ENCODE results near the gene CACNG6. TPM values are rescaled to one million over a fixed set of nuclear protein-coding genes. Genes with fewer than 3 reads are reported as not detected.

CACNG6 gene
- total and polyA plus RNA-seq, 2 donors (not counting 3 experiments of a cell fraction or from before 2014, with no cell fraction given) = 5.0 to 5.4 TPM

GRCh38 chr19:53999694-54000093, 8.3 kb downstream of the CACNG6 start:
- no TSS peak for BruUV-seq (replicated peaks)
- CTCF ChIA-PET = no interaction called here
- Histone ChIP-seq H3K4me3 (replicated peaks in 1 of 3; ENCODE audit: insufficient read depth in 1 of 3, low read depth in 1 of 3, low read length in 3 of 3) (no peak overlapping the region), H3K9me1 (replicated peaks; ENCODE audit: control insufficient read depth, extremely low read depth, insufficient read depth, low read length) (no peaks in the 10 kb centered on the region), H3K9ac (replicated peaks; ENCODE audit: extremely low read depth, insufficient read depth, low read length) (no peak overlapping the region), H3K4me2 (ENCODE audit: insufficient read depth, low read length) (no peak overlapping the region), H3K79me2 (ENCODE audit: control insufficient read depth, insufficient read depth, low read length) (no peaks in the 10 kb centered on the region), H3K36me3 (ENCODE audit: control insufficient read depth in 2 of 2, extremely low read depth in 1 of 2, insufficient read depth in 2 of 2, low read length in 2 of 2) (no peaks in the 10 kb centered on the region), H3K9me3 (replicated peaks; ENCODE audit: control insufficient read depth, insufficient read depth, low read length) (no peaks in the 10 kb centered on the region), H4K20me1 (replicated peaks; ENCODE audit: control insufficient read depth, extremely low read depth, insufficient read depth, low read length) (no peaks in the 10 kb centered on the region), H3K27me3 (ENCODE audit: control insufficient read depth in 2 of 2, insufficient read depth in 2 of 2, low read length in 2 of 2) (peaks cover 0 to 2% of the 10 kb centered on the region in 2 experiments), H2AFZ (ENCODE audit: low read depth, low read length) (no peak overlapping the region), H3K4me1 (ENCODE audit: control insufficient read depth, extremely low read depth, insufficient read depth, low read length) (peaks cover 2% of the 10 kb centered on the region), H3K27ac (ENCODE audit: insufficient read depth, low read depth, low read length) (no peak overlapping the region)
- dilution Hi-C loops (cut with MboI; ENCODE audit: extremely low pct_ligation_motif_present, low sequenced_read_pairs) = no loop called here
- FAIRE-seq (no peak), DNase-seq (ENCODE audit: low read depth, low spot score) (no peak)
- POLR2A ChIA-PET = no interaction called here
- no peak for TF ChIP-seq CTCF (IDR thresholded peaks at IDR 0.05; ENCODE audit: extremely low read depth in 1 of 2, insufficient read depth in 1 of 2, low read depth in 1 of 2, low read length in 2 of 2)
- no peak for TF ChIP-seq EZH2 (IDR thresholded peaks at IDR 0.05; ENCODE audit: borderline replicate concordance, low read depth, low read length, severe bottlenecking)
- TF ChIP-seq JUN (IDR thresholded peaks at IDR 0.05; ENCODE audit: borderline replicate concordance, insufficient read depth, insufficient read length, low read depth) = no peak
- TF ChIP-seq FOS (IDR thresholded peaks at IDR 0.05; ENCODE audit: borderline replicate concordance, insufficient read depth, low read length) = no peak
- no peak for TF ChIP-seq POLR2A (IDR thresholded peaks at IDR 0.05; ENCODE audit: low read depth, low read length)
- no peak for TF ChIP-seq MYC (IDR thresholded peaks at IDR 0.05; ENCODE audit: low read depth, low read length)
- intact Hi-C loops (cut with micrococcal nuclease) = no loop called here

- BruUV-seq (replicated peaks) = no TSS peak
- dilution Hi-C loops (cut with MboI; ENCODE audit: extremely low pct_ligation_motif_present, low sequenced_read_pairs) = no loop called here
These were observed 10.1 kb downstream of the CACNG6 start for GRCh38 chr19:54001496-54001895.

More at GRCh38 chr19:54001496-54001895, 10.1 kb downstream of the CACNG6 start:
- H3K27ac ChIP-seq (ENCODE audit: insufficient read depth, low read depth, low read length) = no peak overlapping the region
- TF ChIP-seq JUN (IDR thresholded peaks at IDR 0.05; ENCODE audit: borderline replicate concordance, insufficient read depth, insufficient read length, low read depth) = no peak
- TF ChIP-seq GATA2 (IDR thresholded peaks at IDR 0.05; ENCODE audit: insufficient read depth, insufficient read length, low read depth, low read length) = no peak
- TF ChIP-seq FOS (IDR thresholded peaks at IDR 0.05; ENCODE audit: borderline replicate concordance, insufficient read depth, low read length) = no peak
- no peak for TF ChIP-seq CTCF (IDR thresholded peaks at IDR 0.05; ENCODE audit: extremely low read depth in 1 of 2, insufficient read depth in 1 of 2, low read depth in 1 of 2, low read length in 2 of 2)
- no peak for TF ChIP-seq MAX (IDR thresholded peaks at IDR 0.05; ENCODE audit: insufficient read depth, insufficient read length)
- TF ChIP-seq POLR2A (IDR thresholded peaks at IDR 0.05; ENCODE audit: low read depth, low read length) = no peak
- TF ChIP-seq EZH2 (IDR thresholded peaks at IDR 0.05; ENCODE audit: borderline replicate concordance, low read depth, low read length, severe bottlenecking) = no peak
- no peak for TF ChIP-seq MYC (IDR thresholded peaks at IDR 0.05; ENCODE audit: low read depth, low read length)
- TF ChIP-seq POLR2AphosphoS5 (IDR thresholded peaks at IDR 0.05; ENCODE audit: insufficient read depth, low read depth, low read length) = no peak
- H3K36me3 ChIP-seq (ENCODE audit: control insufficient read depth in 2 of 2, extremely low read depth in 1 of 2, insufficient read depth in 2 of 2, low read length in 2 of 2) = no peaks in the 10 kb centered on the region
- no peaks in the 10 kb centered on the region for H3K79me2 ChIP-seq (ENCODE audit: control insufficient read depth, insufficient read depth, low read length)
- no peak overlapping the region for H3K4me3 ChIP-seq (replicated peaks in 1 of 3; ENCODE audit: insufficient read depth in 1 of 3, low read depth in 1 of 3, low read length in 3 of 3)
- H3K4me2 ChIP-seq (ENCODE audit: insufficient read depth, low read length) = no peak overlapping the region
- no peaks in the 10 kb centered on the region for H3K9me1 ChIP-seq (replicated peaks; ENCODE audit: control insufficient read depth, extremely low read depth, insufficient read depth, low read length)
- intact Hi-C loops (cut with micrococcal nuclease) = no loop called here
- no peaks in the 10 kb centered on the region for H3K4me1 ChIP-seq (ENCODE audit: control insufficient read depth, extremely low read depth, insufficient read depth, low read length)
- POLR2A ChIA-PET = no interaction called here
- H3K27me3 ChIP-seq (ENCODE audit: control insufficient read depth in 2 of 2, insufficient read depth in 2 of 2, low read length in 2 of 2) = peaks cover 0 to 2% of the 10 kb centered on the region in 2 experiments
- H3K9me3 ChIP-seq (replicated peaks; ENCODE audit: control insufficient read depth, insufficient read depth, low read length) = no peaks in the 10 kb centered on the region
- H2AFZ ChIP-seq (ENCODE audit: low read depth, low read length) = no peak overlapping the region
- no peak for FAIRE-seq
- H3K9ac ChIP-seq (replicated peaks; ENCODE audit: extremely low read depth, insufficient read depth, low read length) = no peak overlapping the region
- no peaks in the 10 kb centered on the region for H4K20me1 ChIP-seq (replicated peaks; ENCODE audit: control insufficient read depth, extremely low read depth, insufficient read depth, low read length)
- CTCF ChIA-PET = interaction anchor here (1.0 to 1.2 kb wide), 3 partner anchors 8 to 29 kb away, joined by 3 to 6 read pairs (median 5); no protein-coding TSS in a partner anchor
- DNase-seq (ENCODE audit: low read depth, low spot score) = no peak

Measured in endothelial cell of umbilical vein (primary cell).